HL-60 (cell line): ENCODE measurements around the gene ZMAT5.

Experiments
- DNase-seq, 2 experiments: peaks; one replicate each; pipeline ENCODE4 v3.0.0-alpha.2; 2010 to 2020; ENCODE audit warnings: low read depth in 1 of 2, low spot score in 1 of 2
- H3K27ac ChIP-seq: fragments of 250-450 bp; sonication (Bioruptor Pico); replicated peaks from 2 replicates; pipeline ENCODE4 v1.5.1; 2020; ENCODE audit warnings: mild to moderate bottlenecking, moderate library complexity
- H3K27me3 ChIP-seq: fragments of 250-450 bp; sonication (Bioruptor Pico); 2 replicates; pipeline ENCODE4 v1.5.1; 2021; ENCODE audit warnings: mild to moderate bottlenecking, moderate library complexity; ENCODE audit not compliant: insufficient read depth, poor library complexity, severe bottlenecking
- H3K4me3 ChIP-seq: replicated peaks from 2 replicates; pipeline ENCODE4 v1.5.1; 2011; ENCODE audit warnings: mild to moderate bottlenecking, control low read depth, low read length; ENCODE audit not compliant: insufficient read depth
- GABPA ChIP-seq: IDR thresholded peaks from 2 replicates; pipeline ENCODE4 v1.6.1; 2012; ENCODE audit warnings: low read depth
- POLR2AphosphoS5 ChIP-seq: IDR thresholded peaks from 2 replicates; pipeline ENCODE4 v1.6.1; 2012; ENCODE audit warnings: low read depth
- SPI1 ChIP-seq: IDR thresholded peaks from 2 replicates; pipeline ENCODE4 v1.6.1; 2012; ENCODE audit warnings: low read depth, mild to moderate bottlenecking, borderline replicate concordance
- long read RNA-seq: library from polyadenylated mRNA; unstranded; transcript quantifications from one replicate; pipeline ENCODE4 v2.0.0, GENCODE V29; 2020
- TF ChIP-seq, protein P1 (sequence below): IDR thresholded peaks from one replicate; pipeline ENCODE4 v1.5.1; 2011; ENCODE audit warnings: low read length, control low read depth, inconsistent platforms; ENCODE audit not compliant: insufficient read depth
- TF ChIP-seq, protein P2 (sequence below): IDR thresholded peaks from 2 replicates; pipeline ENCODE4 v1.6.1; 2012; ENCODE audit warnings: low read depth; ENCODE audit not compliant: insufficient replicate concordance

ZMAT5 gene, protein sequence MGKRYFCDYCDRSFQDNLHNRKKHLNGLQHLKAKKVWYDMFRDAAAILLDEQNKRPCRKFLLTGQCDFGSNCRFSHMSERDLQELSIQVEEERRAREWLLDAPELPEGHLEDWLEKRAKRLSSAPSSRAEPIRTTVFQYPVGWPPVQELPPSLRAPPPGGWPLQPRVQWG
- long read RNA-seq, transcript ZMAT5-201 (6 exons, 899 nt), result major isoform, 15 of 34 reads
- long read RNA-seq, partial matches to known transcripts, result 2 of 34 reads
- long read RNA-seq, other reads (novel, unspliced or antisense), result 17 of 34 reads

DNA sequence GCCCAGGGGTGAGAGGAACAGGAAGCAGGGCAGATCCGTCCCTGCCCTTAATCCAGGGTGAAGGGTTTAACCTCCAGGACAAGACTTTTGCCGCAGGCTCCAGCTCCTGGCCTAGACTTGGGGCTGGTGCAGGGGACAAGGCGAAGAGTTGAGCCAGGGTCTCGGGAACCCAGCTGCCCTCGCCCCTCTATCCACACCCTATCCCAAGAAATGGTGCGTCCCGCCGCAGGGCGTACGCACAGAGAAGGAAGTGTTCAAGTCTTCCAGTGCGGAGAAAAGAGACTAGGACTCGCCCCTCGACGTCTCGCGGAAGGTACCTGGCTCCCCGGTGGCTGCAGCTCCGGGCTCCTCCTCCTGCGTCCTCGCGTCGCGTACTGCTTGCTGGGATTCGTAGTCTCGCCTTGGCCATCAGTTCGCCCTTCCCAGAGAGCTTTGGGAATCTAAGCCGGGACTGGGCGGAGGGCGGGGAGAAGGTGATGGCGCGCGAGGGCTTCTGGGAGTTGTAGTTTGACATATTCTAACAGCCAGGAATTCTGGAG, at the start of gene ZMAT5:
ZMAT5 (minus strand) TSS at position 376 of the 539 bp plus-strand sequence. CDS start 18,463 bp downstream, outside the sequence.
- TF ChIP-seq, protein P1, sequence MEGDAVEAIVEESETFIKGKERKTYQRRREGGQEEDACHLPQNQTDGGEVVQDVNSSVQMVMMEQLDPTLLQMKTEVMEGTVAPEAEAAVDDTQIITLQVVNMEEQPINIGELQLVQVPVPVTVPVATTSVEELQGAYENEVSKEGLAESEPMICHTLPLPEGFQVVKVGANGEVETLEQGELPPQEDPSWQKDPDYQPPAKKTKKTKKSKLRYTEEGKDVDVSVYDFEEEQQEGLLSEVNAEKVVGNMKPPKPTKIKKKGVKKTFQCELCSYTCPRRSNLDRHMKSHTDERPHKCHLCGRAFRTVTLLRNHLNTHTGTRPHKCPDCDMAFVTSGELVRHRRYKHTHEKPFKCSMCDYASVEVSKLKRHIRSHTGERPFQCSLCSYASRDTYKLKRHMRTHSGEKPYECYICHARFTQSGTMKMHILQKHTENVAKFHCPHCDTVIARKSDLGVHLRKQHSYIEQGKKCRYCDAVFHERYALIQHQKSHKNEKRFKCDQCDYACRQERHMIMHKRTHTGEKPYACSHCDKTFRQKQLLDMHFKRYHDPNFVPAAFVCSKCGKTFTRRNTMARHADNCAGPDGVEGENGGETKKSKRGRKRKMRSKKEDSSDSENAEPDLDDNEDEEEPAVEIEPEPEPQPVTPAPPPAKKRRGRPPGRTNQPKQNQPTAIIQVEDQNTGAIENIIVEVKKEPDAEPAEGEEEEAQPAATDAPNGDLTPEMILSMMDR, result no peak
- TF ChIP-seq, protein P2, sequence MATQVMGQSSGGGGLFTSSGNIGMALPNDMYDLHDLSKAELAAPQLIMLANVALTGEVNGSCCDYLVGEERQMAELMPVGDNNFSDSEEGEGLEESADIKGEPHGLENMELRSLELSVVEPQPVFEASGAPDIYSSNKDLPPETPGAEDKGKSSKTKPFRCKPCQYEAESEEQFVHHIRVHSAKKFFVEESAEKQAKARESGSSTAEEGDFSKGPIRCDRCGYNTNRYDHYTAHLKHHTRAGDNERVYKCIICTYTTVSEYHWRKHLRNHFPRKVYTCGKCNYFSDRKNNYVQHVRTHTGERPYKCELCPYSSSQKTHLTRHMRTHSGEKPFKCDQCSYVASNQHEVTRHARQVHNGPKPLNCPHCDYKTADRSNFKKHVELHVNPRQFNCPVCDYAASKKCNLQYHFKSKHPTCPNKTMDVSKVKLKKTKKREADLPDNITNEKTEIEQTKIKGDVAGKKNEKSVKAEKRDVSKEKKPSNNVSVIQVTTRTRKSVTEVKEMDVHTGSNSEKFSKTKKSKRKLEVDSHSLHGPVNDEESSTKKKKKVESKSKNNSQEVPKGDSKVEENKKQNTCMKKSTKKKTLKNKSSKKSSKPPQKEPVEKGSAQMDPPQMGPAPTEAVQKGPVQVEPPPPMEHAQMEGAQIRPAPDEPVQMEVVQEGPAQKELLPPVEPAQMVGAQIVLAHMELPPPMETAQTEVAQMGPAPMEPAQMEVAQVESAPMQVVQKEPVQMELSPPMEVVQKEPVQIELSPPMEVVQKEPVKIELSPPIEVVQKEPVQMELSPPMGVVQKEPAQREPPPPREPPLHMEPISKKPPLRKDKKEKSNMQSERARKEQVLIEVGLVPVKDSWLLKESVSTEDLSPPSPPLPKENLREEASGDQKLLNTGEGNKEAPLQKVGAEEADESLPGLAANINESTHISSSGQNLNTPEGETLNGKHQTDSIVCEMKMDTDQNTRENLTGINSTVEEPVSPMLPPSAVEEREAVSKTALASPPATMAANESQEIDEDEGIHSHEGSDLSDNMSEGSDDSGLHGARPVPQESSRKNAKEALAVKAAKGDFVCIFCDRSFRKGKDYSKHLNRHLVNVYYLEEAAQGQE, result peak; percentile 36
- TF ChIP-seq SPI1 (0 out of 2 replicates have a peak, but pooled peaks have one; percentile 45), GABPA (no peak), POLR2AphosphoS5 (peak; percentile 56)
- H3K4me3 ChIP-seq, result peak within 1 kb of the TSS; percentile 98
- peak within 1 kb of the TSS; percentile 75 for H3K27ac ChIP-seq
- DNase-seq, result peak; percentile 97 to 99
- no peaks in the 10 kb centered on the region for H3K27me3 ChIP-seq

DNA sequence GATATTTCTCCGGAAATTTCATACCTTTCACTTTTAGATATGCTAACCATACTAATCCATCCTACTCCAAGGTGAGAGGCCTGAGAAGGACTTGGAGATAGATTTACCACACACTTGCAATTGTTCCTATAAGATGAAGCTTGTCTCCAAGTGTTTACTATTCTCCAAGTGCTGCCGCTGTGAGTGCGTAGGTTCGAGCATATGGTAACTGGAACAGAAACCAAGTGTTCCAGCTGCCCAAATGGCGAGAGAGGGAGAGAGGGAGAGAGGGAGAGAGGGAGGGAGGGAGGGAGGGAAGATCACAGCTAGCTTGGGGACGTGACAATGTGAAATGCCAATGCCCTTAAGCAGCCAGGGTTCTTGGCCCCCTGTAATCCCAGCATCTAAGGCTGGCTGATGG, 49.7 kb upstream of the ZMAT5 start:
- Histone ChIP-seq H3K4me3 (no peak overlapping the region), H3K27me3 (no peaks in the 10 kb centered on the region), H3K27ac (no peak overlapping the region)
- no peak for DNase-seq
- TF ChIP-seq POLR2AphosphoS5 (no peak), GABPA (no peak), SPI1 (no peak)
- TF ChIP-seq, protein P2, result no peak
- TF ChIP-seq, protein P1, result no peak

DNA sequence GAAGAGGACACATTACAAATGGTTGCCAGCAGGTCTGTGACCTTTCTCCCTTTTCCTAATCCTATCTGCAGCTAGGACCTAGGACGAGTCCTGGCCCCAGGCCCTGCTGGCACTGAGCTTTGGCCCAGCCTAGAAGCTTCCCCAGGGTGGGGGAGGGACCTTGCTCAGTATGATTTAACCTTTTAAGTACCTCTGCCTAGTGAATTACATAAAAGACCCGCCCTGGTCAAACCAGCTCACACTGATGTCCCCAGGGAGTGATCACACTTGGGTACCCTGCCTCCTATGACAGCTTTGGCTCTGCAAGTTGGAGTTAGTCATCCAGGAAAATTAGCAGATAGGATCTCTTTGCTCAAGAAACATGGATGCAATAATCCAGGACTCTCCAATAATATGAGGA, 49.3 kb upstream of the ZMAT5 start:
- no peak overlapping the region for H3K4me3 ChIP-seq
- H3K27me3 ChIP-seq, result no peaks in the 10 kb centered on the region
- H3K27ac ChIP-seq, result no peak overlapping the region
- no peak for DNase-seq
- TF ChIP-seq POLR2AphosphoS5, result no peak

DNA sequence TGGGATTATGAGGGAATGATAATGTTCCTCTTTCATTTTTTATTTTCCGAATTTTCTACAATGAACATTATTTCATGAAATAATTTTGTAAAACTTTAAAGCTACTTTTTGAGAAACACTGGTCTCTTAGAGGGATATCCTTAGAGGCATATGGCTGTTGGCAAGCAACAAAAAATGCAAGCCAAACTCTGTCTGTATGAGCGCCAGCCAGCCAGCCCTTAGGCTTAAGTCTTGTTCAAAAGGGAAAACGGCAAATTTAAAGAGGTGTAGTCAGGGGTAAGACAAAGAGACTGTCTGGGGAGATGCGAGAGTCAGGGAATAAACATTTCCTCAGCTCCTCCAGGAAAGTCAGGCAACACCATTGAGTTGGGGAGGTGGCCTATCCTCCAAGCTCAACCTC, 48.8 kb upstream of the ZMAT5 start:
- TF ChIP-seq SPI1 (no peak), GABPA (no peak), POLR2AphosphoS5 (no peak)
- TF ChIP-seq, protein P2, result no peak
- TF ChIP-seq, protein P1, result no peak
- DNase-seq, result no peak
- H3K4me3 ChIP-seq, result no peak overlapping the region
- no peaks in the 10 kb centered on the region for H3K27me3 ChIP-seq
- H3K27ac ChIP-seq, result no peak overlapping the region
